ENCODE results near the gene OR5T2. TPM values are rescaled to one million over a fixed set of nuclear protein-coding genes. Genes with fewer than 3 reads are reported as not detected.

The OR5T2 gene
- total RNA-seq, 1 experiment from 2014 or later, result not detected

DNA sequence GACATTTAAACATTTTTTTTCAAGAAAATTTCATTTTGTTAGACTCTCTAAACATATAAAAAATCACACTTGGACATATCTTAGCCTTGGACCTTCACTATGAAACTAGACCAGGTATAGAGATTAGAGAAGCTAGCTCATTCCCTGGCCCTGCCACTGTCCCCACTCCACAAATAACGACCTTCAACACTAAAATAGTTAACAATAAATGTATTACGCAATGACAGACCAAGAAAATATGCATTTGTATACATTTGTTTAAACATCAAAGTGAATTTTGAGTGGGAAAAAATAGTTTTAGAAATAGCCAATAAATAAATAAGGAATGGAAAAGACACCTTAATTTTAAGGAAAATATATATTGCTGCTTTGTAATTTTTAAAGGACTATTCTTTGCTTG, 36.7 kb downstream of the OR5T2 start:
- Histone ChIP-seq H2AFZ (ENCODE audit: low read length) (no peak overlapping the region), H3K4me2 (ENCODE audit: low read length) (no peak overlapping the region), H4K20me1 (ENCODE audit: low read length) (no peaks in the 10 kb centered on the region), H3K79me2 (ENCODE audit: low read length) (no peaks in the 10 kb centered on the region), H3K4me3 (ENCODE audit: low read length) (no peak overlapping the region), H3K4me1 (ENCODE audit: insufficient read depth, low read length) (no peaks in the 10 kb centered on the region), H3K27ac (ENCODE audit: low read length) (no peak overlapping the region), H3K36me3 (ENCODE audit: low read depth, low read length) (no peaks in the 10 kb centered on the region), H3K27me3 (ENCODE audit: low read length) (no peaks in the 10 kb centered on the region), H3K9me3 (ENCODE audit: low read length) (peaks cover 32% of the 10 kb centered on the region), H3K9ac (ENCODE audit: low read length) (no peak overlapping the region), H3F3A (ENCODE audit: low read length, unreplicated experiment) (no peaks in the 10 kb centered on the region), H3K9me2 (replicated peaks; ENCODE audit: low read length) (no peaks in the 10 kb centered on the region)
- ChIA-PET CTCF (no interaction called here), POLR2A (ENCODE audit: unreplicated experiment) (no interaction called here)
- BruUV-seq (replicated peaks), result no TSS peak
- ATAC-seq, result no peak
- intact Hi-C loops (cut with micrococcal nuclease), result no loop called here
- TF ChIP-seq, protein P1, sequence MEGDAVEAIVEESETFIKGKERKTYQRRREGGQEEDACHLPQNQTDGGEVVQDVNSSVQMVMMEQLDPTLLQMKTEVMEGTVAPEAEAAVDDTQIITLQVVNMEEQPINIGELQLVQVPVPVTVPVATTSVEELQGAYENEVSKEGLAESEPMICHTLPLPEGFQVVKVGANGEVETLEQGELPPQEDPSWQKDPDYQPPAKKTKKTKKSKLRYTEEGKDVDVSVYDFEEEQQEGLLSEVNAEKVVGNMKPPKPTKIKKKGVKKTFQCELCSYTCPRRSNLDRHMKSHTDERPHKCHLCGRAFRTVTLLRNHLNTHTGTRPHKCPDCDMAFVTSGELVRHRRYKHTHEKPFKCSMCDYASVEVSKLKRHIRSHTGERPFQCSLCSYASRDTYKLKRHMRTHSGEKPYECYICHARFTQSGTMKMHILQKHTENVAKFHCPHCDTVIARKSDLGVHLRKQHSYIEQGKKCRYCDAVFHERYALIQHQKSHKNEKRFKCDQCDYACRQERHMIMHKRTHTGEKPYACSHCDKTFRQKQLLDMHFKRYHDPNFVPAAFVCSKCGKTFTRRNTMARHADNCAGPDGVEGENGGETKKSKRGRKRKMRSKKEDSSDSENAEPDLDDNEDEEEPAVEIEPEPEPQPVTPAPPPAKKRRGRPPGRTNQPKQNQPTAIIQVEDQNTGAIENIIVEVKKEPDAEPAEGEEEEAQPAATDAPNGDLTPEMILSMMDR (conservative IDR thresholded peaks at IDR 0.05; ENCODE audit: low read depth, low read length), result no peak
- TF ChIP-seq EZH2 (IDR thresholded peaks at IDR 0.05; ENCODE audit: low read length, unreplicated experiment) (no peak), EZH2phosphoT487 (IDR thresholded peaks at IDR 0.05; ENCODE audit: borderline replicate concordance, low read length) (no peak)
- no peak for DNase-seq

DNA sequence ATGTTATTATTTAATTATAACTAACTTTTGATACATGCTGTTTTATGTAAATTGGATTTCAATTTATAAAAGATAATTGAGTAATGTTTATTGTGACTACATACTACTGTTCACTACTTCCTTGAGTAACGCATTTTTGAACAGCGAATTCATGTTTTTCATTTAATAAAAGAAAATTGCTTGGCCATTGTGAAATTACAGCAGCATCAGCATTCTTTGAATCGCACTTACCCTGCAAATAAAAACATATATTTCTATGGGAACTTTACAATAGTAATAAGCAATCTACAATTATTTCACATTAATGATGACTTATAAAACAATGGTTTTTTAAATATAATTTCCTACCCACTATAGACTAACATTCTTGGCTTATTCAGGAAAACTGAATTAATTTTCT, 37.4 kb downstream of the OR5T2 start:
- POLR2A ChIA-PET (ENCODE audit: unreplicated experiment), result no interaction called here
- Histone ChIP-seq H3K27ac (ENCODE audit: low read length) (no peak overlapping the region), H3F3A (ENCODE audit: low read length, unreplicated experiment) (no peaks in the 10 kb centered on the region), H3K9me3 (ENCODE audit: low read length) (peaks cover 34% of the 10 kb centered on the region), H4K20me1 (ENCODE audit: low read length) (no peaks in the 10 kb centered on the region), H3K79me2 (ENCODE audit: low read length) (no peaks in the 10 kb centered on the region), H3K9me2 (replicated peaks; ENCODE audit: low read length) (no peaks in the 10 kb centered on the region), H3K4me2 (ENCODE audit: low read length) (no peak overlapping the region), H3K9ac (ENCODE audit: low read length) (no peak overlapping the region), H3K36me3 (ENCODE audit: low read depth, low read length) (no peaks in the 10 kb centered on the region), H3K4me3 (ENCODE audit: low read length) (no peak overlapping the region), H3K27me3 (ENCODE audit: low read length) (no peaks in the 10 kb centered on the region), H2AFZ (ENCODE audit: low read length) (no peak overlapping the region), H3K4me1 (ENCODE audit: insufficient read depth, low read length) (no peaks in the 10 kb centered on the region)
- intact Hi-C loops (cut with micrococcal nuclease), result no loop called here
- no TSS peak for BruUV-seq (replicated peaks)
- TF ChIP-seq EZH2 (IDR thresholded peaks at IDR 0.05; ENCODE audit: low read length, unreplicated experiment), result no peak
- TF ChIP-seq, protein P1 (conservative IDR thresholded peaks at IDR 0.05; ENCODE audit: low read depth, low read length), result no peak
- no peak for TF ChIP-seq EZH2phosphoT487 (IDR thresholded peaks at IDR 0.05; ENCODE audit: borderline replicate concordance, low read length)
- ATAC-seq, result no peak
- CTCF ChIA-PET, result no interaction called here
- DNase-seq, result no peak

DNA sequence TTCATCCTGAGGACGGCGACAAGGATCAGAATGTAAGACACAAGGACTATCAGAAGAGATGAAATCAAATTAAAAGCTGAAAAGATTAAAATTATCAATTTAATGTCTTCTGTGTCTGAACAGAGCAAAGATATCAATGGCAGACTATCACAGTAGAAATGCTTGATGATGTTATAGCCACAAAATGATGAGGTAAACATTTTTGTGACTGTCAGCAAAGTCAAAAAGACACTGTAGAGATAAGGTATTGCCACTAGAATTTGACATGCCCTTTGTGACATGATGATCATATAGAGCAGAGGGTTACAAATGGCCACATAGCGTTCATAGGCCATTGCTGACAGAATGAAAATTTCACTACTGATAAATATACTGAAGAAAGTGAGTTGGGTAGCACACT, 45.5 kb downstream of the OR5T2 start:
- Histone ChIP-seq H3K27me3 (ENCODE audit: low read length) (no peaks in the 10 kb centered on the region), H3K9me2 (replicated peaks; ENCODE audit: low read length) (no peaks in the 10 kb centered on the region), H3K4me3 (ENCODE audit: low read length) (no peak overlapping the region), H3K79me2 (ENCODE audit: low read length) (no peaks in the 10 kb centered on the region), H3K27ac (ENCODE audit: low read length) (no peak overlapping the region), H2AFZ (ENCODE audit: low read length) (no peak overlapping the region), H3K9me3 (ENCODE audit: low read length) (peaks cover 16% of the 10 kb centered on the region), H3F3A (ENCODE audit: low read length, unreplicated experiment) (no peaks in the 10 kb centered on the region), H3K9ac (ENCODE audit: low read length) (no peak overlapping the region), H3K4me2 (ENCODE audit: low read length) (no peak overlapping the region), H3K36me3 (ENCODE audit: low read depth, low read length) (no peaks in the 10 kb centered on the region), H3K4me1 (ENCODE audit: insufficient read depth, low read length) (no peaks in the 10 kb centered on the region), H4K20me1 (ENCODE audit: low read length) (no peaks in the 10 kb centered on the region)
- no TSS peak for BruUV-seq (replicated peaks)
- intact Hi-C loops (cut with micrococcal nuclease), result no loop called here
- TF ChIP-seq EZH2phosphoT487 (IDR thresholded peaks at IDR 0.05; ENCODE audit: borderline replicate concordance, low read length) (no peak), EZH2 (IDR thresholded peaks at IDR 0.05; ENCODE audit: low read length, unreplicated experiment) (no peak)
- TF ChIP-seq, protein P1 (conservative IDR thresholded peaks at IDR 0.05; ENCODE audit: low read depth, low read length), result no peak
- POLR2A ChIA-PET (ENCODE audit: unreplicated experiment), result no interaction called here
- CTCF ChIA-PET, result no interaction called here
- ATAC-seq (no peak), DNase-seq (no peak)
